ENCODE data around the gene CLCN7.
"Not testable (repeated sequence)": the region's sequence is repeated elsewhere in the genome, so short reads cannot be mapped to it uniquely, and the experiment has no call there.

CLCN7 gene

DNA sequence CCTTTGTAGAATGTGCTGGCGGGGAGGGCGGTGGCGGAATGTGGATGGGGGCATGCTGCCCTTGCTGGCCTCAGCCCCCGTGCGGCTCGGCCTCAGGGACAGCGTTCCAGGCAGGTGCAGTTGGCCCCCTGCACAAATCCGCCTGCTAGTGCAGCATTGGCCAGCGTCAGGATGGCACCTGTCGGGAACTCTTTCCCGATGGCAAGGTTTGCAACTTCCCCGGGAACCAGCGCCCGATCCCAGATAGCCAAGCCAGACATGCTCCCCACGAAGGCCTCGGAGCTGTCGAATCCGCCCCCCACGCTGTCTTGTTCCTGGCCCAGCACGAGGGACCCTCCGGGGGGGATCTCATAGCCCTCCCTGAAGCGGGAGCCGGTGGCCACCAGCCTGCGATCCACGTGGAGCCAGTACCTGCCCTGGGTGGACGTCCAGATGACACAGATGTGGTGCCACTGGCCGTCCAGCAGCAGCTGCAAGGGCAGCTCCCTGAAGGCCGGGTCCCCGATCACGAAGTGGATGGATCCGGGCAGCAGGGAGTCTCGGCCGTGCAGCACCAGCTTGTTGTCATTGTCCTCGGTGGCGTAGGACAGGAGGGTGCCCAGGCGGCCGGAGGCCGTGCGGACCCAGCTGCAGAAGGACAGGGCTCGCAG is 11.1 kb upstream of the CLCN7 start:
- Mint-ChIP-seq H3K4me1 (ENCODE audit: low read depth) (no peaks in the 10 kb centered on the region), H3K36me3 (ENCODE audit: low read depth) (no peaks in the 10 kb centered on the region), H3K27ac (no peak overlapping the region), H3K9me3 (no peaks in the 10 kb centered on the region), H3K27me3 (no peaks in the 10 kb centered on the region), H3K4me3 (no peak overlapping the region)
- no peak for DNase-seq

GRCh38 chr16:1481906-1482835 is 7.3 kb upstream of the CLCN7 start:
- Mint-ChIP-seq H3K27ac (no peak overlapping the region), H3K27me3 (no peaks in the 10 kb centered on the region), H3K9me3 (no peaks in the 10 kb centered on the region), H3K4me3 (no peak overlapping the region), H3K36me3 (ENCODE audit: low read depth) (no peaks in the 10 kb centered on the region), H3K4me1 (ENCODE audit: low read depth) (no peaks in the 10 kb centered on the region)
- no peak for DNase-seq

- not testable (repeated sequence) for H3K9me3 Mint-ChIP-seq; H3K36me3 Mint-ChIP-seq (ENCODE audit: low read depth); DNase-seq; H3K27me3 Mint-ChIP-seq; H3K4me3 Mint-ChIP-seq
- Mint-ChIP-seq H3K4me1 (ENCODE audit: low read depth) (peaks cover 10% of the 10 kb centered on the region), H3K27ac (peak overlapping the region; percentile 44)
Observed at GRCh38 chr16:1478937-1479336, 4.1 kb upstream of the CLCN7 start.

GRCh38 chr16:1477033-1477432 is 2.2 kb upstream of the CLCN7 start:
- DNase-seq = no peak
- H3K36me3 Mint-ChIP-seq (ENCODE audit: low read depth) = peaks cover 2% of the 10 kb centered on the region
- H3K9me3 Mint-ChIP-seq = no peaks in the 10 kb centered on the region
- no peak overlapping the region for H3K27ac Mint-ChIP-seq
- H3K4me1 Mint-ChIP-seq (ENCODE audit: low read depth) = peaks cover 21% of the 10 kb centered on the region
- no peak overlapping the region for H3K4me3 Mint-ChIP-seq
- no peaks in the 10 kb centered on the region for H3K27me3 Mint-ChIP-seq

DNA sequence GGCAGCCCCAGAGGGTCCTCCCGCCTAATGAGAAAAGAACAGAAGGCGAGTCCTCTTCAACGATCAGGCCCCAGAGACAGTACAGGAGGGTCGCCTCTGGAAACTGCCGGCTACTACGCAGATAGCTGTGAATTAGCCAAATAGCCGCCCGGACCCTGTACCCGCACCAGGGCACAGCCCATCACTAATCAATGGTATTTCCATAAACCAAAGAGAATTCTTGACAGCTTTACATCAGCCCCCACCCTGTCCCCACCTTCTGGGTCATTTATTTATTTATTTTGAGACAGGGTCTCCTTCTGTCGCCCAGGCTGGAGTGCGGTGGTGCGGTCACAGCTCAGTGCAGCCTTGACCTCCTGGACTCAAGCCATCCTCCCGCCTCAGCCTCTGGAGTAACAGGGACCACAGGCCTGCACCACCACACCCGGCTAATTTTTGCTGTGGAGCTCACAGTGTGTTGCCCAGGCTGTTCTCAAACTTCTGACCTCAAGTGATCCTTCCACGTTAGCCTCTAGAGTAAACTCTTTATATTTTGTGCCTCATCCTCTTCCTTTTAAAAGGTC is 805 bp upstream of the CLCN7 start:
- DNase-seq = no peak
- Mint-ChIP-seq H3K9me3 (no peaks in the 10 kb centered on the region), H3K4me1 (ENCODE audit: low read depth) (peaks cover 34% of the 10 kb centered on the region), H3K27me3 (no peaks in the 10 kb centered on the region), H3K36me3 (ENCODE audit: low read depth) (peaks cover 2% of the 10 kb centered on the region), H3K27ac (peak overlapping the region; percentile 94), H3K4me3 (peak overlapping the region; percentile 87)

DNA sequence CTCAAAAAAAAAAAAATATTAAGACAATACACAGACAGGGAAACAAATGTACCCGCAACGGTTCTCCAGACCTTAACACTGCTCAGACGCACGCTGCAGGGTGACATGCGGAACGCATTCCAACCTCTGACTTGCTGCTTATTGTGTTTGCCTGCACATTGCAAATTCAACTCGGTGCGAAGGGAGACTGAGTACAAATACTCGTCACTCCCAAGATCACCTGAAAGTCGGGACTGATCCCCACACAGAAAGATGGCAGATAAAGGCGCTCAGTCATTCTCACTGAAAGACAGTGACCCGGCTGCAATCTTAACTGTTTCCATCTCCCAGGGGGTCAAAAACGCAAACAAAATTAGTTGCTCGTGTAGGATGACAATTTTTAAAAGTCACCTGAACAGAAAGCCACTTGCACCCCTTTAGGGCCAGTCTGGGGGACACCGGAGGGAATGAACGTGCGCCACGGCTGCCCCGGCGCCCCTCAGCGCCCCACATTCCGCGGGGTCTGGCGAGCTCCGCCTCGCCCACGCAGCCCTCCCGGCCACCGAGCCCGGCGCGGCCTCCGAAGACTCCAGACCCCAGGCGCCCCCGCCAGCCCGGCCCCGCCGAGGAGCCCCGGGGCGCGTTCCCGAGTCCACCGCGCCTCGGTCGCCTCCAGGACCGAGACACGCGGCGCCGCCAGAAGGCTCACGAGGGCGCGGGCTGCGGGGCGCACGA is 589 bp downstream of the CLCN7 start:
- no peaks in the 10 kb centered on the region for H3K27me3 Mint-ChIP-seq
- peak overlapping the region; percentile 78 for H3K27ac Mint-ChIP-seq
- H3K4me3 Mint-ChIP-seq = peak overlapping the region; percentile 81
- no peak for DNase-seq
- H3K4me1 Mint-ChIP-seq (ENCODE audit: low read depth) = peaks cover 42% of the 10 kb centered on the region
- H3K9me3 Mint-ChIP-seq = no peaks in the 10 kb centered on the region
- H3K36me3 Mint-ChIP-seq (ENCODE audit: low read depth) = peaks cover 2% of the 10 kb centered on the region

DNA sequence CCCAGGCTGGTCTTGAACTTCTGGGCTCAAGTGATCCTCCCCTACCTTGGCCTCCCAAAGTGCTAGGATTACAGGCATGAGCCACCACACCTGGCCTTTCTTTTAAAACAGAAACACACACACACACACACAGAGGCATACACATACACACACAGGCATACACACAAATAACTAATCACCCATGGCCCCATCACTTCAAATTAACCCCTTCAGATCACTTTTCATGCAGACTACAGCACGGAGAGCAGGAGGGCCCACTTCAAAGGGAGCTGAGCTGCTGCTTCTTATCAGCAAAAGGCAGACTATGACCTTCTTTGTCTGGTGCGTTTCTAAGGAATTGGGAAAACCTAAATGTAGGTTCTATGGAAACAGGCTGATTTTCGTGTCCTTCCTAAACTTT is 1.9 kb downstream of the CLCN7 start:
- Mint-ChIP-seq H3K4me3 (peak overlapping the region; percentile 81), H3K9me3 (no peaks in the 10 kb centered on the region), H3K27ac (peak overlapping the region; percentile 1), H3K27me3 (no peaks in the 10 kb centered on the region), H3K36me3 (ENCODE audit: low read depth) (peaks cover 2% of the 10 kb centered on the region), H3K4me1 (ENCODE audit: low read depth) (peaks cover 42% of the 10 kb centered on the region)
- no peak for DNase-seq

GRCh38 chr16:1471569-1472194 is 3.1 kb downstream of the CLCN7 start:
- Mint-ChIP-seq H3K9me3 (no peaks in the 10 kb centered on the region), H3K27me3 (no peaks in the 10 kb centered on the region), H3K36me3 (ENCODE audit: low read depth) (peaks cover 2% of the 10 kb centered on the region), H3K4me3 (no peak overlapping the region), H3K4me1 (ENCODE audit: low read depth) (peaks cover 42% of the 10 kb centered on the region), H3K27ac (peak overlapping the region; percentile 4)
- no peak for DNase-seq

DNA sequence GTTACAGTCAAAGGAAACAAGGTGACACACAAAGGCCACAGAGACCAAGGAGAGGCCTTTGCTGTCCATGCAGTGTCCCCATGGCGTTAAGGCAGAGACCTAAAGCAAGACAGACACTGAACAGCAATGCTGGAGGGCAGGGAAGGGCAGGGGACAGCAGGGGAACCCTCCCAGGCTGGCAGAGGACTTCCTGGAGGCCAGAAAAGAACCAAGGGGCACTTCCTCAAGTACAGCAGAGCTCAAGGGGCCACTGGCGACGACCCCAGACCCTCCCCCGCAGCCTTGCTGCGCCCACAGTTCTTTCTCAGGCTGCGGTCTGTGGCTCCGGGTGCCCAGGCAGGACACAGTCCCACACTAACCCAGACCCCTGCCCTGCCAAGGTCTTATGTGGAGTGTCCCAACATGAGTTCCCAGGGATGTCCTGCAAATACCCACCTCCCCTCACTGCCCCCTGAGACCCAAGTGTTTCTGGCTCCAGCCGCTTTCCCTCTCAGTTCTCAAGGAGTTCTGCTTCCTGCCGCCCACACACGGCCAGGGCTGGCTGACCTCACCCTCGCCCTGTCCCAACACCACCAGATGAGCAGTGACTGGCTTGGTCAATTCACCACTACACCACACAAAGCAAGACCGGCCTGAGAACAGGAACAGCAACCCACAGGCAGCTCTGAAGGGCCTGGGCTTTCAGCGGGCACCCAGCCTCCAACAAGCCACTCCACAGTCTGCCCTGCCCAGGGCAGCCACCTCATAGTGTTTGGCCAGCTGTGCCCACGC is 4.2 kb downstream of the CLCN7 start:
- peaks cover 38% of the 10 kb centered on the region for H3K4me1 Mint-ChIP-seq (ENCODE audit: low read depth)

GRCh38 chr16:1469693-1470201 is 5.1 kb downstream of the CLCN7 start:
- Mint-ChIP-seq H3K27me3 (no peaks in the 10 kb centered on the region), H3K4me3 (no peak overlapping the region), H3K4me1 (ENCODE audit: low read depth) (peaks cover 35% of the 10 kb centered on the region), H3K9me3 (no peaks in the 10 kb centered on the region), H3K27ac (peak overlapping the region; percentile 68), H3K36me3 (ENCODE audit: low read depth) (peaks cover 4% of the 10 kb centered on the region)
- DNase-seq = no peak

More for the DNA sequence above, 4.2 kb downstream of the CLCN7 start:
- Mint-ChIP-seq H3K4me3 (no peak overlapping the region), H3K9me3 (no peaks in the 10 kb centered on the region), H3K27me3 (no peaks in the 10 kb centered on the region), H3K27ac (peak overlapping the region; percentile 75), H3K36me3 (ENCODE audit: low read depth) (peaks cover 2% of the 10 kb centered on the region)
- no peak for DNase-seq

DNA sequence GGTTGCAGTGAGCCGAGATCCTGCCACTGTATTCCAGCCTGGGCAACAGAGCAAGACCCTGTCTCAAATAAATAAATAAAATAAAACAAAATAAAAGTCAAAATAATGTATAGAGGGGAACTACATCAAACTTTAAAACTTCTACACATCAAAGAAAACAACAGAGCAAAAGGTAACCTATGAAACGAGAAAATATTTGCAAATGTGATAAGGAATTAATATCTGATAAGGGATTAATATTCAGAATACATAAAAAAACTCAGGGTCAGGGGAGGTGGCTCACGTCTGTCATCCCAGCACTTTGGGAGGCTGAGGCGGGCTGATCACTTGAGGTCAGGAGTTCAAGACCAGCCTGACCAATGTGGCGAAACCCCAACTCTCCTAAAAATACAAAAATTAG is 5.7 kb downstream of the CLCN7 start:
- H3K4me3 Mint-ChIP-seq = not testable (repeated sequence)
- peaks cover 34% of the 10 kb centered on the region for H3K4me1 Mint-ChIP-seq (ENCODE audit: low read depth)

DNA sequence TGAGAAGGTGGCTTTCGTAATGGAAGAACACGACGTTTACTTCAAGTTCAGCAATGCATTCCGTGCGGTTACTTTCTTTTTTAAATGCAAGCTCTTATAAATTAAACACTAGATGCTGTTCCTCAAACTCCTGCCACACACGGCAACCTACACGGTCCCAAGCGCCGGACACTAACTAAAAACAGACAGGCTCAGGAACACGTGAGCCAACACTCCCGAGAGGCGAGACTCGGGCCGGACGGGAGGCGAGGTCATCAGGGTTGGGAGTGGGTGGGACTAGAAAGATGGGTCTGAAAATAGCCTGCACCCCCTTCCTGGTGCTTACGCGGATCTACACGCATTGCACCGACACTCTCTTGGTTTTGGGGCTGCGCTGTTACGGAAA is 6.4 kb downstream of the CLCN7 start:
- H3K27me3 Mint-ChIP-seq = no peaks in the 10 kb centered on the region
- H3K27ac Mint-ChIP-seq = no peak overlapping the region
- peaks cover 11% of the 10 kb centered on the region for H3K36me3 Mint-ChIP-seq (ENCODE audit: low read depth)
- H3K4me1 Mint-ChIP-seq (ENCODE audit: low read depth) = peaks cover 30% of the 10 kb centered on the region
- no peaks in the 10 kb centered on the region for H3K9me3 Mint-ChIP-seq
- no peak for DNase-seq
- H3K4me3 Mint-ChIP-seq = no peak overlapping the region

More for the DNA sequence above, 5.7 kb downstream of the CLCN7 start:
- not testable (repeated sequence) for H3K9me3 Mint-ChIP-seq; H3K27me3 Mint-ChIP-seq; H3K27ac Mint-ChIP-seq; H3K36me3 Mint-ChIP-seq (ENCODE audit: low read depth); DNase-seq

DNA sequence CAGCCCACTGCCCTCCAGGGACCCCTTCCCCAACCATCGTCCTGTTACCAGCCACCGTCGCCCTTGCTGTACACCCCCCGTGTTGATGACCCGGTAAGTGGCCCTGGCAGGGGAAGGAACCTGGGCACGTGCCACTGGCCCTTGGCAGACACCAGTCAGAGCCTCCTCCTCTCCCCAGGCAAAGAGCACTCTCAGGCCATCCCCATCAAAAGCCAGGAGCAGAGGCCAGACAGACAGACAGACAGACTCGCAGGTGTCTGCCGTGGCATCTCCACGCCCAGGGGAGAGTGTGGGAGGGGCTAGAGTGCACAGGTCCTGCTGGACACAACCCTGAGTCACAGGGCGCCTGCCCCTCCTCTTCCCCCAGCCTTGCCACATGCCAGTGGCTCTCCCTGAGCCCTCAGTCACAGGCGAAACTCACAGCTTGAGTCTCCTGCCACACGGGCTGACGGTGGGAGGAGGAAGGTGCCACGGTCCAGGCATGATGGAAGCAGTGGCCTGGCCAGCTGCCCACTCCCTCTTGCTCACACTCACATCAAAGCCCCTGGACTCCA is 7.8 kb downstream of the CLCN7 start:
- Mint-ChIP-seq H3K9me3 (no peaks in the 10 kb centered on the region), H3K4me3 (no peak overlapping the region), H3K27ac (no peak overlapping the region), H3K27me3 (no peaks in the 10 kb centered on the region), H3K4me1 (ENCODE audit: low read depth) (peaks cover 21% of the 10 kb centered on the region), H3K36me3 (ENCODE audit: low read depth) (peaks cover 19% of the 10 kb centered on the region)
- no peak for DNase-seq
